Measurements from ENCODE around the gene TTC27.

Gene TTC27

DNA sequence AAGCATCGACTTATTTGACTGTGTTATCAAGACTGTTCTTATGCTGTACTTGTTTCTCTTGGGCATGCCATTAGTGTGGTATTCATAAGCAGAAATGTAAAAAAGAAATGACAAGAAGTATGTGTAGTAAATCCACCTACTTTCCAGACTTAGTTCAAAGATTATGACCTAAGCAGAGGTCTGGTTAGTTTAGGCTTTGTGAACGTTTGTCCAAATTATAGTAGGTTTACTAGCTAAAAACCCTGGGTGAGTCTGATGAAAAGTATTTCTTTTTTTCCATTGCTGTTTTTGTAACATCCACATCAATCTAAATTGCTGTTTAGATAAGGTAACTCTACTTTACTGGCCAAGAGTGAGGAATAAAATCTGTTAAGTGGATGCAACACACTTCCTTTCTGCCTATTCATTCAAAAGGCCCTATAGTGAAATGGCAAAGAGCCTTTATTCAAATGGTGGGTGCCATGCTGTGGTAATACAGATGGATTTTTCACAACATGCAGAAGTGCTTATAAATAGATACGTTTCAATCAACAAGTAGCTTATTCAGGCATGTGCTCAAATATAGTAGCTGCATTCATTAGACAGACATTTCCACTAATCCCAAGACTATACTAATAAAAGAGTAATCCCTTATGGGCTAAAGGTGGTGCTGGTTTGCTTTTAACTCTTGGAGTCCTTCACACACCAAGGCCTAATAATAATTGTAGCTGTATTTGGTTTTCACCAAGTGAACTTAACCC, 196.4 kb downstream of the TTC27 start:
- in situ Hi-C loops (cut with MboI; ENCODE audit: low pct_unique_long_range_greater_than_20kb, low sequenced_read_pairs, unreplicated experiment): no loop called here
- no peak for DNase-seq (ENCODE audit: low spot score)

DNA sequence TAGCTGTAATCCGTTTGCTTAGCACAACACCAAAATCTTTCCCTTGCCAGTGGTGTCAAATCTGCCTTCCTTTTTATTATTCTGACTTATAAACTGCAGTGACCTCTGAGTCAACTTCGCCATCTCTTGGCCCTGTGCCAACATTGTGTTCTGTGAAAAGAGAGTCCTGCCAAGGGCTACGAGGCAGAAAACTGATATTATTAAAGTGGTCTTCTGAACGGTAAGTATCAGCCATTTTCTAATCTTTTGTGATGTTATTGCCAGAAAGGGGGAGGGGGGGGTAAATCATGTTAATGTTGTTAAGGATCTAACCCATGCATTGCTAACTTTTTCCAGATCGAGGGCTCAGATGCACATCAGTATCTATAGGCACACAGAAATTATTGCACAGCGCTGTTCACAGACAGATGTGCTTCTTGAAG, 197.5 kb downstream of the TTC27 start:
- TF ChIP-seq, protein P1, sequence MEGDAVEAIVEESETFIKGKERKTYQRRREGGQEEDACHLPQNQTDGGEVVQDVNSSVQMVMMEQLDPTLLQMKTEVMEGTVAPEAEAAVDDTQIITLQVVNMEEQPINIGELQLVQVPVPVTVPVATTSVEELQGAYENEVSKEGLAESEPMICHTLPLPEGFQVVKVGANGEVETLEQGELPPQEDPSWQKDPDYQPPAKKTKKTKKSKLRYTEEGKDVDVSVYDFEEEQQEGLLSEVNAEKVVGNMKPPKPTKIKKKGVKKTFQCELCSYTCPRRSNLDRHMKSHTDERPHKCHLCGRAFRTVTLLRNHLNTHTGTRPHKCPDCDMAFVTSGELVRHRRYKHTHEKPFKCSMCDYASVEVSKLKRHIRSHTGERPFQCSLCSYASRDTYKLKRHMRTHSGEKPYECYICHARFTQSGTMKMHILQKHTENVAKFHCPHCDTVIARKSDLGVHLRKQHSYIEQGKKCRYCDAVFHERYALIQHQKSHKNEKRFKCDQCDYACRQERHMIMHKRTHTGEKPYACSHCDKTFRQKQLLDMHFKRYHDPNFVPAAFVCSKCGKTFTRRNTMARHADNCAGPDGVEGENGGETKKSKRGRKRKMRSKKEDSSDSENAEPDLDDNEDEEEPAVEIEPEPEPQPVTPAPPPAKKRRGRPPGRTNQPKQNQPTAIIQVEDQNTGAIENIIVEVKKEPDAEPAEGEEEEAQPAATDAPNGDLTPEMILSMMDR (IDR thresholded peaks at IDR 0.05; ENCODE audit: extremely low read depth, insufficient read depth, missing control alignments): no peak
- in situ Hi-C loops (cut with MboI; ENCODE audit: low pct_unique_long_range_greater_than_20kb, low sequenced_read_pairs, unreplicated experiment): no loop called here
- no peak for DNase-seq (ENCODE audit: low spot score)

More for the DNA sequence above, 196.4 kb downstream of the TTC27 start:
- TF ChIP-seq, protein P1 (IDR thresholded peaks at IDR 0.05; ENCODE audit: extremely low read depth, insufficient read depth, missing control alignments): no peak

DNA sequence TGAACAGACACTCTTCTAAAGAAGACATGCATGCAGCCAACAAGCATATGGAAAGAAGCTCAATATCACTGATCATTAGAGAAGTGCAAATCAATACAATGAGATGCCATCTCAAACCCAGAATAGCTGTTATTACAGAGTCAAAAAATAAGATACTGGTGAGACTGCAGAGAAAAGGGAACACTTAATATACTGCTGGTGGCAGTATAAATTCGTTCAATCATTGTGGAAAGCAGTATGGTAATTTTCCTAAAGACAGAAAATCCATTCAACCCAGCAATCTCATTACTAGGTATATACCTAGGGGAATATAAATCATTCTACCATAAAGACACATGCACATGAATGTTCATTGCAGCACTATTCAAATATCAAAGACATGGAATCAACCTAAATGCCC, 202.3 kb downstream of the TTC27 start:
- TF ChIP-seq, protein P1 (IDR thresholded peaks at IDR 0.05; ENCODE audit: extremely low read depth, insufficient read depth, missing control alignments): no peak
- in situ Hi-C loops (cut with MboI; ENCODE audit: low pct_unique_long_range_greater_than_20kb, low sequenced_read_pairs, unreplicated experiment): no loop called here
- DNase-seq (ENCODE audit: low spot score): no peak

DNA sequence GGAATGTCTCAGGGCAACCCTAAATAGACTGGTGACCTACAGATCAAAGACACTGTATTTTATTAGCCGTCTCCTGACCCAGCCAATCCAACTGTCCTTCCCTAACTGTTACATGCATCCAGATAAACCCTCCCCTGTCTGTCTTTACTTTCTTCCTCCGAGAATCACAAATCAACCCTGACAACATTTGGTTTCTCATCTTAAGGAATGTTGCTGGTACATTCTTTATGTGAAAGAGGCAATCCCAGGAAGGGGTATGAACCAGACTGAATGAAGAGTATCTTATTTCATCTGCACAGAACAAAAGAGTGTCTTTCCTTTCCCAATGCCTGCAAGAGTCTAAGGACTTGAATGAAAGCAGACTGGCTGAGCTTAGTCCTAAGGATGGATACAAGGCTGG, 205.0 kb downstream of the TTC27 start:
- in situ Hi-C loops (cut with MboI; ENCODE audit: low pct_unique_long_range_greater_than_20kb, low sequenced_read_pairs, unreplicated experiment): no loop called here
- TF ChIP-seq, protein P1 (IDR thresholded peaks at IDR 0.05; ENCODE audit: extremely low read depth, insufficient read depth, missing control alignments): no peak
- no peak for DNase-seq (ENCODE audit: low spot score)

DNA sequence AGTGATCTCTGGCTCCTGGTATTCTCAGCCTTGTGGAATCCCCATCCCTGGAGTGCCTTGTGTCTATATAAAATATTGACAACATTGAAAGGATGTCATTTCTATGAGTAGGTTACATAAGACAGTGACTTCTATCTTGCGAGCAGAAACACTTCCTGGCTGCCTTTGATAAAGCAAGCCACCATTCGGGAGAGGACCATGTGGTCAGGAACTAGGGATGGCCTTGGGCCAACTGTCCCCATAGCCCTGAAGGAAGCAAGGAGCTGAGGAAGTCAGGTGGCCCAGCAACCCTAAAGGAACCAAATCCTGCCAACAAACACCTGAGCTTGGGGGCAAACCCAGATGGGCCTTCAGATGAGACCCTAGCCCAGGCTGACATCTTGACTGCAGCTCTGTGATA, 205.9 kb downstream of the TTC27 start:
- DNase-seq (ENCODE audit: low spot score): no peak
- in situ Hi-C loops (cut with MboI; ENCODE audit: low pct_unique_long_range_greater_than_20kb, low sequenced_read_pairs, unreplicated experiment): no loop called here
- TF ChIP-seq, protein P1 (IDR thresholded peaks at IDR 0.05; ENCODE audit: extremely low read depth, insufficient read depth, missing control alignments): no peak

DNA sequence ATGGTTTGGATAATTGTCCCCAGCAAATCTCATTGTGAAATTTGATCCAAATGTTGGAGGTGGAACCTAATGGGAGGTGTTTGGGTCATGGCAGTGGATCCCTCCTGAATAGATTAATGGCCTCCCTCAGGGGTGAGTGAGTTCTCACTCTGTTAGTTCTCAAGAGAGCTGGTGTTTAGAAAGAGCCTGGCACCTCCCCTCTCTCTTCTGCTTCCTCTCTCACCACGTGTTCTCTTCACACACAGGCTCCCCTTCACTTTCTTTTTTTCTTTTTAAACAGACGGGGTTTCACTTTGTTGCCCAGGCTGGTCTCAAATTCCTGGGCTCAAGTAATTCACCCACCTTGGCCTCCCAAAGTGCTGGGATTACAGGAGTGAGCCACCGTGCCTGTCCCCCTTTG, 207.3 kb downstream of the TTC27 start:
- DNase-seq (ENCODE audit: low spot score): no peak
- TF ChIP-seq, protein P1 (IDR thresholded peaks at IDR 0.05; ENCODE audit: extremely low read depth, insufficient read depth, missing control alignments): no peak
- in situ Hi-C loops (cut with MboI; ENCODE audit: low pct_unique_long_range_greater_than_20kb, low sequenced_read_pairs, unreplicated experiment): no loop called here

Data from GM13977 (cell line).